Endothelial cell of umbilical vein (primary cell): ENCODE data around the gene TESK1. TPM values are rescaled to one million over a fixed set of nuclear protein-coding genes. Genes with fewer than 3 reads are reported as not detected.

Experiments
- BruUV-seq: library from RNA; stranded (reverse); fragments of 400-500 nt; replicated peaks from 2 replicates; lab custom pipeline; 2021; lab: Mats Ljungman, UMichigan
- CTCF ChIA-PET: fragments of 300-600, 350-600 bp; sonication (Branson Sonifier 250); formaldehyde crosslinking; loops from one replicate; lab custom pipeline; 2021; ENCODE audit warnings: antibody characterized with exemption, inconsistent platforms; lab: Charles Lee
- POLR2A ChIA-PET: fragments of 300-600, 350-600 bp; sonication (Branson Sonifier 250); formaldehyde crosslinking; loops from one replicate; lab custom pipeline; 2021; ENCODE audit warnings: antibody characterized with exemption, inconsistent platforms; lab: Charles Lee
- DNase-seq: peaks from one replicate; pipeline ENCODE4 v3.0.0-alpha.2; 2011; ENCODE audit warnings: low read depth, low spot score
- FAIRE-seq: peaks from 2 replicates; lab custom pipeline; 2011; peaks lifted over from hg19 to GRCh38; lab: Jason Lieb, UNC
- H2AFZ ChIP-seq: 2 replicates; pipeline ENCODE4 v1.6.0; 2012; ENCODE audit warnings: low read depth, low read length, control low read depth, inconsistent platforms
- H3K27ac ChIP-seq: 2 replicates; pipeline ENCODE4 v1.5.1; 2011; ENCODE audit warnings: low read depth, mild to moderate bottlenecking, control low read depth, low read length, moderate library complexity; ENCODE audit not compliant: insufficient read depth
- H3K27me3 ChIP-seq, 2 experiments: 2 replicates each; pipeline versions ENCODE4 v1.6.0 to v1.6.1; 2011; ENCODE audit warnings: low read length in 2 of 2, mixed read lengths in 1 of 2; ENCODE audit not compliant: control insufficient read depth in 2 of 2, insufficient read depth in 2 of 2
- H3K36me3 ChIP-seq, 2 experiments: 2 replicates in 1 of 2; 3 replicates in 1 of 2; pipeline ENCODE4 v1.5.1; 2011; ENCODE audit warnings: low read length in 2 of 2, mild to moderate bottlenecking in 1 of 2, moderate library complexity in 1 of 2; ENCODE audit not compliant: control insufficient read depth in 2 of 2, insufficient read depth in 2 of 2; ENCODE audit errors: extremely low read depth in 1 of 2
- H3K4me1 ChIP-seq: 3 replicates; pipeline ENCODE4 v1.5.1; 2011; ENCODE audit warnings: mild to moderate bottlenecking, low read length; ENCODE audit not compliant: control insufficient read depth, insufficient read depth; ENCODE audit errors: extremely low read depth
- H3K4me2 ChIP-seq: 2 replicates; pipeline ENCODE4 v1.6.1; 2011; ENCODE audit warnings: low read length, control low read depth, mixed read lengths; ENCODE audit not compliant: insufficient read depth
- H3K4me3 ChIP-seq, 3 experiments: fragments of 200-600 bp in 1 of 3; sonication (generic), shearing (Covaris generic) in 1 of 3; replicated peaks in 1 of 3; 2 replicates each; pipeline ENCODE4 v1.5.1; 2011 to 2016; ENCODE audit warnings: control low read depth in 3 of 3, low read length in 3 of 3, mild to moderate bottlenecking in 2 of 3, inconsistent platforms in 1 of 3, low read depth in 1 of 3, moderate library complexity in 1 of 3; ENCODE audit not compliant: insufficient read depth in 1 of 3
- H3K79me2 ChIP-seq: 2 replicates; pipeline ENCODE4 v1.6.0; 2012; ENCODE audit warnings: low read length, inconsistent platforms; ENCODE audit not compliant: control insufficient read depth, insufficient read depth
- H3K9ac ChIP-seq: replicated peaks from 2 replicates; pipeline ENCODE3; 2011; ENCODE audit warnings: low read length, control low read depth; ENCODE audit not compliant: insufficient read depth; ENCODE audit errors: extremely low read depth
- H3K9me1 ChIP-seq: replicated peaks from 3 replicates; pipeline ENCODE4 v1.6.0; 2011; ENCODE audit warnings: mild to moderate bottlenecking, low read length; ENCODE audit not compliant: control insufficient read depth, insufficient read depth; ENCODE audit errors: extremely low read depth
- H3K9me3 ChIP-seq: replicated peaks from 2 replicates; pipeline ENCODE4 v1.5.1; 2012; ENCODE audit warnings: low read length, inconsistent platforms; ENCODE audit not compliant: control insufficient read depth, insufficient read depth
- H4K20me1 ChIP-seq: replicated peaks from 2 replicates; pipeline ENCODE3; 2011; ENCODE audit warnings: mild to moderate bottlenecking, low read length; ENCODE audit not compliant: control insufficient read depth, insufficient read depth; ENCODE audit errors: extremely low read depth
- CTCF ChIP-seq, 2 donors: IDR thresholded peaks; 1 replicate in 1 of 2; 2 replicates in 1 of 2; pipeline ENCODE4 v1.5.1; 2011; ENCODE audit warnings: low read length in 2 of 2, mild to moderate bottlenecking in 2 of 2, moderate library complexity in 2 of 2, control low read depth in 1 of 2, inconsistent platforms in 1 of 2, low read depth in 1 of 2; ENCODE audit not compliant: insufficient read depth in 1 of 2; ENCODE audit errors: extremely low read depth in 1 of 2
- EZH2 ChIP-seq: IDR thresholded peaks from 2 replicates; pipeline ENCODE4 v1.6.1; 2012; ENCODE audit warnings: borderline replicate concordance, low read depth, mild to moderate bottlenecking, moderate library complexity, low read length, inconsistent platforms; ENCODE audit not compliant: severe bottlenecking
- FOS ChIP-seq: IDR thresholded peaks from 2 replicates; pipeline ENCODE4 v1.6.1; 2011; ENCODE audit warnings: mild to moderate bottlenecking, low read length, moderate library complexity, borderline replicate concordance; ENCODE audit not compliant: insufficient read depth
- GATA2 ChIP-seq: IDR thresholded peaks from 2 replicates; pipeline ENCODE4 v1.7.0; 2011; ENCODE audit warnings: low read depth, mild to moderate bottlenecking, moderate library complexity, mixed read lengths, low read length; ENCODE audit not compliant: insufficient read length, insufficient read depth
- JUN ChIP-seq: IDR thresholded peaks from 2 replicates; pipeline ENCODE4 v1.6.1; 2011; ENCODE audit warnings: borderline replicate concordance, low read depth; ENCODE audit not compliant: insufficient read length, insufficient read depth
- MAX ChIP-seq: IDR thresholded peaks from 2 replicates; pipeline ENCODE4 v1.6.1; 2011; ENCODE audit not compliant: insufficient read depth, insufficient read length
- MYC ChIP-seq: IDR thresholded peaks from one replicate; pipeline ENCODE4 v1.6.1; 2011; ENCODE audit warnings: mild to moderate bottlenecking, low read depth, low read length
- POLR2A ChIP-seq: IDR thresholded peaks from 2 replicates; pipeline ENCODE4 v1.6.1; 2012; ENCODE audit warnings: low read depth, mild to moderate bottlenecking, control low read depth, low read length
- POLR2AphosphoS5 ChIP-seq: IDR thresholded peaks from 2 replicates; pipeline ENCODE4 v1.6.1; 2012; ENCODE audit warnings: low read depth, mild to moderate bottlenecking, control low read depth, low read length, moderate library complexity; ENCODE audit not compliant: insufficient read depth
- dilution Hi-C: fragments of 300-500 bp; cut with MboI; formaldehyde crosslinking; loops from one replicate; pipeline ENCODE4 v1.15.0; 2019; ENCODE audit warnings: low sequenced_read_pairs; ENCODE audit not compliant: extremely low pct_ligation_motif_present
- intact Hi-C: fragments of 100-400 bp; cut with micrococcal nuclease; formaldehyde crosslinking; loops from one replicate; pipeline ENCODE4 v1.10.0; 2022
- polyA plus RNA-seq, 4 experiments: library from polyadenylated mRNA; depleted of rRNA in 3 of 4; stranded (reverse) in 3 of 4; unstranded in 1 of 4; fragments of >200 nt; gene quantifications; 2 replicates each; pipeline versions ENCODE4 v1.2.1 to v1.2.3, GENCODE V29; 2011 to 2012; ENCODE audit warnings: missing spikeins in 1 of 4
- total RNA-seq: library from RNA; stranded (reverse); gene quantifications from 2 replicates; pipeline ENCODE4 v1.2.3, GENCODE V29; 2021

TESK1 gene
- total and polyA plus RNA-seq, 2 donors (not counting 3 experiments of a cell fraction or from before 2014, with no cell fraction given), result 25.3 to 26.4 TPM

- DNase-seq (peak; percentile 100), FAIRE-seq (peak; percentile 100)
- H3K4me3 ChIP-seq, result peak overlapping the region; percentile 0 to 41 (median 27)
- H3K4me1 ChIP-seq, result peaks cover 16% of the 10 kb centered on the region
- H3K9me3 ChIP-seq, result no peaks in the 10 kb centered on the region
- POLR2A ChIA-PET, result no interaction called here
- TF ChIP-seq MYC, result no peak
- TF ChIP-seq FOS, result no peak
- no peak for TF ChIP-seq EZH2
- no peak for TF ChIP-seq POLR2AphosphoS5
- no peak for TF ChIP-seq JUN
- peak; percentile 51 for TF ChIP-seq MAX
- TF ChIP-seq POLR2A, result no peak
- TF ChIP-seq GATA2, result no peak
- TF ChIP-seq CTCF (IDR thresholded peaks at IDR 0.05; ENCODE audit: extremely low read depth in 1 of 2, insufficient read depth in 1 of 2, low read depth in 1 of 2, low read length in 2 of 2), result peak; percentile 88 to 99
- no peaks in the 10 kb centered on the region for H3K9me1 ChIP-seq
- no peak overlapping the region for H3K27ac ChIP-seq
- CTCF ChIA-PET, result interaction anchor here (0.6 to 1.8 kb wide), 34 partner anchors 9 to 610 kb away, joined by 3 to 20 read pairs (median 4); partner anchors contain the start of genes ARHGEF39, CCDC107, CREB3 and RMRP
- no peaks in the 10 kb centered on the region for H3K79me2 ChIP-seq
- H3K36me3 ChIP-seq, result peaks cover 0 to 12% of the 10 kb centered on the region in 2 experiments
- peaks cover 0 to 2% of the 10 kb centered on the region in 2 experiments for H3K27me3 ChIP-seq
- dilution Hi-C loops, result no loop called here
- H3K9ac ChIP-seq, result no peak overlapping the region
- no TSS peak for BruUV-seq
- H4K20me1 ChIP-seq, result no peaks in the 10 kb centered on the region
- intact Hi-C loops, result loop anchor here (1.0 to 5.0 kb wide), 5 partner anchors 53 to 492 kb away; partner anchors contain the start of genes CREB3, TLN1 and TPM2
- peak overlapping the region; percentile 21 for H3K4me2 ChIP-seq
- H2AFZ ChIP-seq, result peak overlapping the region; percentile 69
Measured at GRCh38 chr9:35603986-35604577, 980 bp upstream of the TESK1 start.
